Measurements from ENCODE around the gene UNC93A.

DNA sequence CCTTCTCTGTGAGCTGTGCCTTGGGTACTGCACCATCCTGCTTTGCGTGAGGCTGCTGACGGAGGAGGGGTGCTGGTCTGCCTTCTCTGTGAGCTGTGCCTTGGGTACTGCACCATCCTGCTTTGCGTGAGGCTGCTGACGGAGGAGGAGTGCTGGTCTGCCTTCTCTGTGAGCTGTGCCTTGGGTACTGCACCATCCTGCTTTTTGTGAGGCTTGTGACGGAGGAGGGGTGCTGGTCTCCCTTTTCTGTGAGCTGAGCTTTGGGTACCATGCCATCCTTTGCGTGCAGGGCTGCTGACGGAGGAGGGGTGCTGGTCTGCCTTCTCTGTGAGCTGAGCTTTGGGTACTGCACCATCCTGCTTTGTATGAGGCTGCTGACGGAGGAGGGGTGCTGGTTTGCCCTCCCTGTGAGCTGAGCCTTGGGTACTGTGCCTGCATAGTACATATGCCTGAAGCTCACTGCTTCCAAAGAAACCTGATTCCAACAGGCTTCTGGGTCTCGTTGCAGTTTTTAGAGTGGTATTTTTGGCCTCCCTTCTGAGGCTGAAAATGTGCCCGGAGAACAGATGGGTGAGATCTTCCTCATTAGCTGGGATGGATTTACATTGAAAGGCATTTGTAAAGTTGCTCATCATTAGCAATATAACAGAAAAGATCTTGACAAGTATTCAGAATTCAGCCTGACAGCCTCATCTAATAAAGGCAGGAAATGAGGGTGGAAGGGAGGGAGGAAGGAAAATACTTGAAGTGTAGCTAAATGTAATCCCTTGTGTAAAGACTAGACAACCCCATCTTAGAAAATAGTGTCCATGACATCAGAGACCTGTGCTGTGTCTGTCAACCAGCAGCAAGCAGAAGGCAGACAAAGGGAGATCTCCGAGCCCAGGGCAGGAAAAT, 46.8 kb upstream of the UNC93A start:
- TF ChIP-seq, protein P1, sequence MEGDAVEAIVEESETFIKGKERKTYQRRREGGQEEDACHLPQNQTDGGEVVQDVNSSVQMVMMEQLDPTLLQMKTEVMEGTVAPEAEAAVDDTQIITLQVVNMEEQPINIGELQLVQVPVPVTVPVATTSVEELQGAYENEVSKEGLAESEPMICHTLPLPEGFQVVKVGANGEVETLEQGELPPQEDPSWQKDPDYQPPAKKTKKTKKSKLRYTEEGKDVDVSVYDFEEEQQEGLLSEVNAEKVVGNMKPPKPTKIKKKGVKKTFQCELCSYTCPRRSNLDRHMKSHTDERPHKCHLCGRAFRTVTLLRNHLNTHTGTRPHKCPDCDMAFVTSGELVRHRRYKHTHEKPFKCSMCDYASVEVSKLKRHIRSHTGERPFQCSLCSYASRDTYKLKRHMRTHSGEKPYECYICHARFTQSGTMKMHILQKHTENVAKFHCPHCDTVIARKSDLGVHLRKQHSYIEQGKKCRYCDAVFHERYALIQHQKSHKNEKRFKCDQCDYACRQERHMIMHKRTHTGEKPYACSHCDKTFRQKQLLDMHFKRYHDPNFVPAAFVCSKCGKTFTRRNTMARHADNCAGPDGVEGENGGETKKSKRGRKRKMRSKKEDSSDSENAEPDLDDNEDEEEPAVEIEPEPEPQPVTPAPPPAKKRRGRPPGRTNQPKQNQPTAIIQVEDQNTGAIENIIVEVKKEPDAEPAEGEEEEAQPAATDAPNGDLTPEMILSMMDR (IDR thresholded peaks at IDR 0.05; ENCODE audit: low read depth, low read length, poor library complexity, severe bottlenecking), result no peak
- no peak for TF ChIP-seq EZH2phosphoT487 (IDR thresholded peaks at IDR 0.05; ENCODE audit: borderline replicate concordance, low read length)
